Measurements from ENCODE around the gene TBL3.

Gene TBL3

DNA sequence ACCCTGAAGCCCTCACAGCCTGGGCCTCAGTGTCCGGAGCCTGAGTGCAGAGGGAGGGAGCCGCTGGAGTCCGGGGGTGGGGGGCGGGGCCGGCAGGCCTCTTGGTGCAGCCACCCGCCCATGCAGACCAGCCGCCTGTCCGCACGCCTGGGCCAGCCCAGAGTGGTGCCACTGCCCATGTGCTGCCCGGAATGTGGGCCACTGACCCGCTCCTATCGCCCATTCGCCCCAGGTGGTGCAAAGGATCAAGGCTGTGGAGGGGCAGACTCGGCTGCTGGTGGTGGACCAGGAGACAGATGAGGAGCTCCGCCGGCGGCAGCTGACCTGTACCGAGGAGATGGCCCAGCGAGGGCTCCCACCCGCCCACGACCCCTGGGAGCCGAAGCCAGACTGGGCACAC is 57.5 kb downstream of the TBL3 start:
- H4K20me1 ChIP-seq (ENCODE audit: insufficient read depth, low read length, poor library complexity, severe bottlenecking) = no peaks in the 10 kb centered on the region
- no peaks in the 10 kb centered on the region for H3F3A ChIP-seq (ENCODE audit: low read depth)
- H3K4me2 ChIP-seq (ENCODE audit: low read depth, low read length, poor library complexity, severe bottlenecking) = no peak overlapping the region
- H3K4me3 ChIP-seq (ENCODE audit: low read length, poor library complexity, severe bottlenecking) = no peak overlapping the region
- no peaks in the 10 kb centered on the region for H3K9me2 ChIP-seq (replicated peaks; ENCODE audit: low read depth, low read length)
- TF ChIP-seq, protein P1, sequence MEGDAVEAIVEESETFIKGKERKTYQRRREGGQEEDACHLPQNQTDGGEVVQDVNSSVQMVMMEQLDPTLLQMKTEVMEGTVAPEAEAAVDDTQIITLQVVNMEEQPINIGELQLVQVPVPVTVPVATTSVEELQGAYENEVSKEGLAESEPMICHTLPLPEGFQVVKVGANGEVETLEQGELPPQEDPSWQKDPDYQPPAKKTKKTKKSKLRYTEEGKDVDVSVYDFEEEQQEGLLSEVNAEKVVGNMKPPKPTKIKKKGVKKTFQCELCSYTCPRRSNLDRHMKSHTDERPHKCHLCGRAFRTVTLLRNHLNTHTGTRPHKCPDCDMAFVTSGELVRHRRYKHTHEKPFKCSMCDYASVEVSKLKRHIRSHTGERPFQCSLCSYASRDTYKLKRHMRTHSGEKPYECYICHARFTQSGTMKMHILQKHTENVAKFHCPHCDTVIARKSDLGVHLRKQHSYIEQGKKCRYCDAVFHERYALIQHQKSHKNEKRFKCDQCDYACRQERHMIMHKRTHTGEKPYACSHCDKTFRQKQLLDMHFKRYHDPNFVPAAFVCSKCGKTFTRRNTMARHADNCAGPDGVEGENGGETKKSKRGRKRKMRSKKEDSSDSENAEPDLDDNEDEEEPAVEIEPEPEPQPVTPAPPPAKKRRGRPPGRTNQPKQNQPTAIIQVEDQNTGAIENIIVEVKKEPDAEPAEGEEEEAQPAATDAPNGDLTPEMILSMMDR (conservative IDR thresholded peaks at IDR 0.05; ENCODE audit: low read length) = no peak
- no peak overlapping the region for H3K9ac ChIP-seq (ENCODE audit: low read depth, low read length, poor library complexity, severe bottlenecking)
- no peaks in the 10 kb centered on the region for H3K36me3 ChIP-seq (ENCODE audit: insufficient read depth, low read length)
- peaks cover 4% of the 10 kb centered on the region for H3K27me3 ChIP-seq (ENCODE audit: insufficient read depth, low read length, poor library complexity, severe bottlenecking)
- no peaks in the 10 kb centered on the region for H3K9me3 ChIP-seq (ENCODE audit: insufficient read depth, low read depth, low read length)
- H3K79me2 ChIP-seq (ENCODE audit: insufficient read depth, low read length) = no peaks in the 10 kb centered on the region
- H3K4me1 ChIP-seq (ENCODE audit: insufficient read depth, low read length, poor library complexity, severe bottlenecking) = no peaks in the 10 kb centered on the region
- no peak overlapping the region for H2AFZ ChIP-seq (ENCODE audit: low read length)

DNA sequence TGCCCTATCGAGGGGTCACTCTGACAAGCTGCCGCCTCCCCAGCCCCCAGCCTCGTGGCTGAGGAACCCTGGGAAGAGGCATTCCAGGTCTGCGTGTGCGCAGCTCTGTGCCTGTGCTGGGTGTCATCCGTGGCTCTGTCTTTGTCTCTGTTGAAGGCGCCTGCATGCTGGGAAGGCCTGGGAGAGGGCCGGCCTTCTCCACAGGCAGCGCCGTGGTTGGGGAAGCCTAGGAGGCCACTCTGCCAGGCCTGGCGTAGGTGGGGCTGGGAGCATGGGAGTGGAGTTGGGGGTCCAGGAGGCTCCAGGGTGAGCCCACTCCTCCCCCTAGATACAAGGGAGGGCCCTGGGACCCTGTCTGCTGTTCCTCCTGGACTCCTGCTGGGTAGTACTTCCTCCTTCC is 58.2 kb downstream of the TBL3 start:
- H3K4me1 ChIP-seq (ENCODE audit: insufficient read depth, low read length, poor library complexity, severe bottlenecking) = no peaks in the 10 kb centered on the region
- H3K4me2 ChIP-seq (ENCODE audit: low read depth, low read length, poor library complexity, severe bottlenecking) = no peak overlapping the region
- no peaks in the 10 kb centered on the region for H3F3A ChIP-seq (ENCODE audit: low read depth)
- no peaks in the 10 kb centered on the region for H3K9me3 ChIP-seq (ENCODE audit: insufficient read depth, low read depth, low read length)
- H3K27me3 ChIP-seq (ENCODE audit: insufficient read depth, low read length, poor library complexity, severe bottlenecking) = peaks cover 4% of the 10 kb centered on the region
- H4K20me1 ChIP-seq (ENCODE audit: insufficient read depth, low read length, poor library complexity, severe bottlenecking) = no peaks in the 10 kb centered on the region
- H3K9me2 ChIP-seq (replicated peaks; ENCODE audit: low read depth, low read length) = no peaks in the 10 kb centered on the region
- no peak overlapping the region for H3K9ac ChIP-seq (ENCODE audit: low read depth, low read length, poor library complexity, severe bottlenecking)
- H3K4me3 ChIP-seq (ENCODE audit: low read length, poor library complexity, severe bottlenecking) = no peak overlapping the region
- no peak overlapping the region for H2AFZ ChIP-seq (ENCODE audit: low read length)
- TF ChIP-seq EZH2phosphoT487 (IDR thresholded peaks at IDR 0.05; ENCODE audit: borderline replicate concordance) = no peak
- TF ChIP-seq, protein P1 (conservative IDR thresholded peaks at IDR 0.05; ENCODE audit: low read length) = no peak
- no peaks in the 10 kb centered on the region for H3K36me3 ChIP-seq (ENCODE audit: insufficient read depth, low read length)
- H3K79me2 ChIP-seq (ENCODE audit: insufficient read depth, low read length) = no peaks in the 10 kb centered on the region

DNA sequence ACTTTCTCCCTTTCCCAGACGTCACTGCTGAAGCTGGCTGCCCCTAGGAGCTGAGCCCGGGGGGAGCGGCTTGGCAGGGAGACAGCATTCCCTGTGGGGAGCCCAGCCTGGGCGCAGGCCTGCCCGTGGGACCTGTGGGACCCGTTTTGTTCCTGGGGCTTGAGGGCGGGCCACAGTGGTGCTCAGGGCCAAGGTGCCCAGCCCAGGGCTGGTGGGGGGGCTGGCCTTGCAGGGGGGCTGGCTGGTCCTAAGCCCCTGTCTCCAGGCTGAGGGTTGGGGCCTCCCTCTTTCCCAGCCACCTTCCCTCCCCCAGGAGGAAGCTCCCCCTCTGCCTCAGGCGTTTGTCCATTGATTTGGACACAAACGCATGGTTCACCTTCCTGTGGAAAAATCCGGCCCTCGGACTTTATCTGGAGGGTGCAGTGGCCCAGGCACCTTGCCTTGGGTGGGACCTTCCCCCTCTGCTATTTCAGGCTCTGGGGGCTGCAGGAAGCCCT is 59.3 kb downstream of the TBL3 start:
- no peak overlapping the region for H2AFZ ChIP-seq (ENCODE audit: low read length)
- H3K4me1 ChIP-seq (ENCODE audit: insufficient read depth, low read length, poor library complexity, severe bottlenecking) = no peaks in the 10 kb centered on the region
- TF ChIP-seq, protein P1 (conservative IDR thresholded peaks at IDR 0.05; ENCODE audit: low read length) = no peak
- no peak for TF ChIP-seq EZH2phosphoT487 (IDR thresholded peaks at IDR 0.05; ENCODE audit: borderline replicate concordance)
- H3K9me3 ChIP-seq (ENCODE audit: insufficient read depth, low read depth, low read length) = no peaks in the 10 kb centered on the region
- H3K27me3 ChIP-seq (ENCODE audit: insufficient read depth, low read length, poor library complexity, severe bottlenecking) = peaks cover 4% of the 10 kb centered on the region
- H3K36me3 ChIP-seq (ENCODE audit: insufficient read depth, low read length) = no peaks in the 10 kb centered on the region
- no peak overlapping the region for H3K4me2 ChIP-seq (ENCODE audit: low read depth, low read length, poor library complexity, severe bottlenecking)
- no peaks in the 10 kb centered on the region for H3K9me2 ChIP-seq (replicated peaks; ENCODE audit: low read depth, low read length)
- no peak overlapping the region for H3K4me3 ChIP-seq (ENCODE audit: low read length, poor library complexity, severe bottlenecking)
- no peaks in the 10 kb centered on the region for H3F3A ChIP-seq (ENCODE audit: low read depth)
- no peaks in the 10 kb centered on the region for H3K79me2 ChIP-seq (ENCODE audit: insufficient read depth, low read length)
- H4K20me1 ChIP-seq (ENCODE audit: insufficient read depth, low read length, poor library complexity, severe bottlenecking) = no peaks in the 10 kb centered on the region
- H3K9ac ChIP-seq (ENCODE audit: low read depth, low read length, poor library complexity, severe bottlenecking) = no peak overlapping the region
